Esophagus mucosa (tissue), 1 donor: Measurements from ENCODE around the gene MRPL32. TPM values are rescaled to one million over a fixed set of nuclear protein-coding genes. Genes with fewer than 3 reads are reported as not detected.
A peak's percentile ranks its signal among the peaks of the same experiment; 100 is the strongest.

Experiments used
- ATAC-seq: fragments of 200-7000 bp; cut with Tn5 transposase; one replicate; pipeline ENCODE4 v1.9.1; 2020
- total RNA-seq: library from RNA; stranded (reverse); gene quantifications from one replicate; pipeline ENCODE4 v1.2.4, GENCODE V29; 2023
- donor health status: DM: yes; HTN: yes; CAD: no.

Gene MRPL32
- total RNA-seq, 1 donor from 2014 or later: 41.2 TPM

DNA sequence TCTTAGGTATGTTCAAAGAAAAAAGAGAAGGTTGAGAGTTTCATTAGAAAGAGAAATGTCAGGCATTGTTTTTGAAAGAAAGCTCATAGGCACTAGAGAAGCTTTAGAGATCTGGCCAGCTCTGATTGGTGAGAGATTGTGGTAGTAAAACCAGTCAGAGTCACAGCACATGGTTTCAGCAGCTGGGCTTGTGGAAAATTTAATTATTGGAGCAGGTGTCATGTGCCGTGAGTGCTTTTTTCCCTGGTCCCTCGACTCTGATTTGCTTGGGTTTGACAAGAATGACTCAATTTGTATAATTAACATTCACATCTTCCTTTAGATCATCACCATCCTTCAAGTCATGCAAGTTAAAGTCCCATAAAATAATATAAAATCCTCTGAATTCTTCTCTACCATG lies 35.2 kb downstream of the MRPL32 start:
- no peak for ATAC-seq

DNA sequence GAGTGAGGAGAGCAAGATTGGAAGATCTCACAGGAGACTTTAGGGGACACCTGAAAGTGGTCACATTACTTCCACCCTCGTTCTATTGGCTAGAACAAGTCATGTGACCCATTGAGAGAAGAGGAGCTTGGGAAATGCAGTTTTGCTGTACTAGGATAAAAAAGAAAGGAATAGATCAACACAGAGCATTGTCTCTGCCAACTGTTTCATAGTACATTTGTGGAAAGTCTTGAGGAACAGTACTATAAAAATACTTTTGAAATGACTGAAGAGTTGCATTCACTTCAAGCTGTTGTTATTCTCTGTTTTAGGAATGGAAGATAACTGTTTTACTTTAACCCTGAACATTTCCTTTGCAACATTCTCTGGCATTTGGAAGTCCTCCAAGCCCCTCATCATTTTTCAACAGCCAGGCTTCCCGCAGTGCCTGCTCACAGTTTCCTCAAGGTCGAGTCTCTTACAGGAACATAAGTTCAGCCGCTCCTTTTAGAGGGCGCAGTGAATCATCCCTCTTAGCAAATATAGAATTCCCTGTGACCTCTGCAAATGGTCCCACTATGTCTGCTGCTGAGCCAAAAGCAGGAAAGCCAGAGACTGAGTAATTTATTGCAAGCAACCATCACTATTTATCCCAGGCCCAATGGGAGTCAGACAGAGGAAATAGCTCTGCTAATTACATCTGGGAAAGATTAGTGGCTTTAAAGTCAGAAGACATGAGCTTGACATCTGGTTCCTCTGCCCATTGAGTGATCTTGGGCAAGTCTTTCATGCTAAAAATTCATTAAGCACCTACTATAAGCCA lies 40.7 kb downstream of the MRPL32 start:
- peak; percentile 52 for ATAC-seq

- no peak for ATAC-seq
Observed at GRCh38 chr7:42976371-42976770, 44.2 kb downstream of the MRPL32 start.

DNA sequence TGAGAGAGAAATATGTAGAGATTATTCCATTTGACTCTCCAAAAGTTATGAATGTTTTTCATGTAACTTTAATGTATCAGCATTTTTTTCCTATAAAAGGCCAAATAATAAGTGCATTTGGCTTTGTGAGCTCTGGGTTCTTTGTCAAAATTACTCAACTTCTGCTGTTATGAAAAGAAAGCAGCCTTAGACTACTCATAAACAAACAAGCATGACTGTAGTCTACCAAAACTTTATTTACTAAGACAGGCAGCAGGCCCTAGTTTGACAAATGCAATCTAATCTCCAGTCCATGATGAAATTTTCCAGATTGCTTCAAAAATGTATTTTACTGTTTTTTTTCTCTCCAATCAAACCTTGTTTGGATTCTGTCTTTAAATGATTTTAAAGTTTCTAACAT lies 46.3 kb downstream of the MRPL32 start:
- ATAC-seq: no peak

GRCh38 chr7:42980084-42980483 lies 47.9 kb downstream of the MRPL32 start:
- ATAC-seq: no peak

DNA sequence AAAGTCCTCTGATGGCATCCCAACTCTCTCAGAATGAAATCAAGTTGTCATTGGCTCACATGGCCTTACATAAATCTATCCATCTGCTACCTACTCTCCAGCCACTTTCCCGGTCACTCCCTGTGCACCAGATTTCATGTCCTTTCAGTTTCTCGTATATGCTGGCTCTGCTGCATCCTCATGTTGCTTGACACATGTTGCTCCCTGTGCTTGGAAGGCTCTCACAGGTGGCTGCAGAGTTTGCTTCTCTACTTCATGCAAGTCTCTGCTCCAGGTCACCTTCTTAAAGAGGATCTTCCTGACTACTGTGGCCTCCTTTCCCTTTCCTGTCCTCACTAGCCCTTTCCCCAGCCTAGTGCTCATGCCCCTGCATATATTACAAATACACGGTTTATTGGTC lies 48.3 kb downstream of the MRPL32 start:
- ATAC-seq: no peak

- no peak for ATAC-seq
Observed at GRCh38 chr7:42981601-42982000, 49.4 kb downstream of the MRPL32 start.

- no peak for ATAC-seq
Observed at GRCh38 chr7:42982604-42983115, 50.5 kb downstream of the MRPL32 start.

GRCh38 chr7:42984137-42984536 lies 52.0 kb downstream of the MRPL32 start:
- no peak for ATAC-seq

- ATAC-seq: no peak
Observed at GRCh38 chr7:42986213-42986612, 54.0 kb downstream of the MRPL32 start.

DNA sequence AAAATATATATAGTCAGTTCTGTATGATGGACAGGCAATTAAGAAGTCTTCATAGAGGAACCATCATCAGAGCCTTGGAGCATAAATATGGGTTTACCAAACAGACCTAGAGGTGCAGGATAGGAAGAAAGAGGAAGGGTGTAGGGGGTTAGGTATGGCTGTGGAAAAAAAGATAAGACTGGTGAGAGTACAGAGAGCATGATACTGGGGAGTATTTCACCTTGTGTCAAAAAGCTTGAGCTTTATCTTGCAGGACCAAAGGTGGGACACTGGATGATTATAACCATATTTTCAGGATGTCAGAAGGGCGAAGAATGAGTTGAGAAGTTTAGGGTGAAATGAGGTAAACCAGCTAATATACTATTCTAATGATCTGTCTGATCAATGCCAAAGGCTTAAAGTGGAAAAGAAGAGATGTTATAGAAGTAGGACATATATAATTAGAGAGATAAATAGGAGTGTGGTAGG lies 54.6 kb downstream of the MRPL32 start:
- no peak for ATAC-seq

Other genes starting within 250 kb of the MRPL32 start
- 3.8 TPM for gene C7orf25, start 20.3 kb upstream of the MRPL32 start, total RNA-seq
- gene PSMA2, start 202 bp upstream of the MRPL32 start, total RNA-seq: 74.4 TPM
- gene HECW1, start 180.3 kb downstream of the MRPL32 start, total RNA-seq: 0.40 TPM